NCI-H1048 (cell line): Measurements from ENCODE around the gene MGAM2.

ENCODE experiments used
- DNase-seq: peaks from one replicate; lab custom pipeline; 2025; lab: John Stamatoyannopoulos, UW

The MGAM2 gene

DNA sequence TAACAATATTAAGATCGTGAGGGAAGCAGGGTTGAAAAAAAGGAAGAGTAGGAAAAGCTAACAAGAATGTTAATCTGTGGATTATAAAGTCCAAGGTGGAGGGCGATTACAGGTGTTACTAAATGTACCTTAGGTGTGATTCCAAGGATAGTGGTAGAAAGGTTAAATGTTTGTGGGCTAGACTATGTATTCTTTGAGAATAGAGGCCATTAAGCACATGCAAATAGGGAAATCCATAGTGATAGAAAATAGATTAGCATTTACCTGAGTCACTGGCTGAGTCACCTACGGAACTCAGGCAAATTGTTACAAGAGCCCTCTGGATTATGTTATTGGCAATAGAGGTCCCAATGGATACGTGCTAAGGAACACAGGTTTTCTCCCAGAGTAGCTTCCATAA, 9.0 kb downstream of the MGAM2 start:
- DNase-seq: no peak

DNA sequence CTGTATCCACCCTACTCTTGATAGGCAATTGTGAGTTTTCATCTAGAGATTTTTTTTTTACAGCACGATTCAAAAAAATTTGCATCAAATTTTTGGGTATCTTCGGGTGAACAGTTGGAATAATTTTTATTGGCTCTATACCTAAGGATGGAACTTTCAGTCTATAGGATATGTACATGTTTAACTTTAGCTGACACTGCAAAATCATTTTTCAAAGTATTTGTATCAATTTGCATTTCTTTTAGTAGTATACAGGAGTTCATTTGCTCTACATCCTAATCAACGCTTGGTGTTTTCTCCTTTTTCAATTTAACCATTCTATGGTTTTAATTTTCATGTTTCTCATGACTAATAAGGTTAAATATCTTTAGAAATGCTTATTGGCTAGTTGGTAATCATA, 11.7 kb downstream of the MGAM2 start:
- no peak for DNase-seq

DNA sequence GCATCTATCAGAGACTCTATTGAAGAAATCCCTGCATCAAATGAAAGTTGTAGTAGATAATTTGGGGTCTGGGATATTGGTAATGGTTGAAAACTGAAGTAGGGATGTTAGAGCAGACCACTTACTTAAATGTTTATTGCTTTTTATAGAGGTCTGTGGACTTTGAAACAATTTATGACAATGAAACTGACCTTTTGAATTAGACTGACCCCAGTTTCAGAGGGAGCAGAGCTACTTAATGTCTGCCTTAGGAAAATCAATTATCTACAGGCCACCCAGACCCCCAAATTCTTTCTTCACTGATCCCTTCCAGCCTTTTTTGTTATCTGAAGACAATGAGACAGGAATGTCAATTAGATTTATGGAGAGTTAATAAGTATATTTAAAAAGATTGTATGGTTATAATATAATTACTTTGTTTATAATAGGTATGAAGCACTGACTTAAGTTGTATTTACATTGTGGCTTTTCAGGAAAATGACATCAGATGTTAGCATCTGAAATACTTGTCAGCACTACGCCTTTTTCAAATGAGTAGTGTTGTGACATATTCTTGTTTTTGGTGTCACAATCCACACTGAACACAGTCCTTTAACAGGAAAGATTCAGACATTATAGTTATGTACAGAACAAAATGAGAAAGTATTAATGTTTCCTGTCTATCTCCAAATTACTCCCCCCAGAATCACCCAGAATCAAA, 13.9 kb downstream of the MGAM2 start:
- DNase-seq: no peak

DNA sequence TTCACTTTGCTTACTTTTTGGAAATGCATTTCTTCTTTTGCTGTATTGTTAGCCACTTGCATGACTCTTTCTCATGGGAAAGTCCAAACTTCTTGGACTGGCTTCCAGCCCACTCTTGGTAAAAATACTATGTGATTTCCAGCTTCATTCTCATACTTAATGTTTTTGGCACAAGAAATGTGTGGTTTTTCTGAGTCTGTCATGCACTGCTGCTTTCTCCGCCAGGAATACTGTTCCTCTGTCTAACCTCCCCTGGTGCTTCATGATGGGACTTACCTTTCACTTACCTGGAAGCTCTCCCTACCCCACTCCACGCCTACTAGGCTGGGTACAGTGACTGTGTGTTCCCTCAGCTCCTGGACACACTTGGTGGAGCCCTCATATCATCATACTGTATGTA, 18.7 kb downstream of the MGAM2 start:
- no peak for DNase-seq

DNA sequence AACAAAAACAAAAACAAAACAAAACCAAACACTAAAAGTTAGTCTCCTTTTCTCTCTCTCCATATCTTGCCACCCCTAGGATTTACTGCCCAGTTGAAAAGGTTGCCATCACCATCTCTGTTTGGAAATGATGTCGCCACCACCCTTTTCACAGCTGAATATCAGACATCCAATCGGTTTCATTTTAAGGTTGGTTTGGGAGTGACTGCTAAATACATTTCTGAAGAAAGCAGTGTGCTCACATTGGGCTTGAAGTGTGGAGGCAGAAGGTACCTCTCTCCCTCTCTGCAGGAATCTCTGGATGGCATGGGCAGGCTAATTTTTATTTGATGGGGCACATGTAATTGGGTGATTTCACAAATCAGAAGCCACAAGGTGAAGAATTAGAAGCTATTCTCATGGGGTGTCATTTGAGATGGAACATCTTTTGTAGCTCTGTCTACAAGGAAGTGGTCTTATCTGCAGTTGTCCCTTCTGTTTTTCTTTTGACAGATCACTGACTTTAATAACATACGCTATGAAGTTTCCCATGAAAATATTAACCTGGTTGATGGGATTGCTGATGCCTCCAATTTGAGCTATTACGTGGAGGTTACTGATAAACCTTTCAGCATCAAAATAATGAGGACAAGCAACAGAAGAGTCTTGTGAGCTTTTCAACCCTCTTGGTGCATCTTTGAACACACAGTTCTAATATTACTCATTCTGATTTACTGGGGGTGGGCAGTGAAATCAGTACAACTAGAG, 20.1 kb downstream of the MGAM2 start:
- no peak for DNase-seq

DNA sequence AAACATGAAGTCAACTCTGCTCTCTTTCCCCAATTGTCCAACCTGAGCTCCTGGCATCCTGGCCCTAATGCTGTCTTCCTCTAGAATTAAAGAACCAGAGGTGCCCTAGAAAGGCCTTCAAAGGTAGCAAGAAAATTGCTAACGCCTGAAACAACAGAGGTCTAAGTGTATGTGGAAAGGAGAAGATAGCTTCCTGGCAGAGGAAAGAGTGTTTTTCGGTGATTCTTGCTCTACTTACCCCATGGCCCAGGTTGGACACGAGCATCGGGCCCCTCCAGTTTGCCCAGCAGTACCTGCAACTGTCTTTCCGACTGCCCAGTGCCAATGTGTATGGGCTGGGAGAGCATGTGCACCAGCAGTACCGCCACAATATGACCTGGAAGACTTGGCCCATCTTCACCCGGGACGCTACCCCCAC, 22.2 kb downstream of the MGAM2 start:
- DNase-seq: no peak

DNA sequence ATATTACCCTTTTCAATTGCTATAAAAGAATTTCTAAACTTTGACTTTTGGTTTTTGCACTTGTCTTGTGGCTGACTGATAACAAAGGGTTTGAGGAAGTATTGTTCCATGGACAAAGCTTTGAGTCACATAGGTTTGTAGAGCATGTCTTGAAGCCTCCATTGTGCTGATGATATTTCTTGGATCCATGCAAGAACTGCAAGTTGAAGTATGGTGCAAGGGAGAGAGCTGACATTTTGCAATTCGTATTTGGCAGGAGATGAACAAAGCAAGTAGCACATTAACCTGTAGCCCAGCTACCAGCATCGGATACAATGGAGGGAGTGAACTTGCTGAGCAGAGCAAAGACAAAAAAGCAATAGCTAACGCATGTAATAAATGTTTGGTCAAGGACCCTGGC, 23.4 kb downstream of the MGAM2 start:
- no peak for DNase-seq

DNA sequence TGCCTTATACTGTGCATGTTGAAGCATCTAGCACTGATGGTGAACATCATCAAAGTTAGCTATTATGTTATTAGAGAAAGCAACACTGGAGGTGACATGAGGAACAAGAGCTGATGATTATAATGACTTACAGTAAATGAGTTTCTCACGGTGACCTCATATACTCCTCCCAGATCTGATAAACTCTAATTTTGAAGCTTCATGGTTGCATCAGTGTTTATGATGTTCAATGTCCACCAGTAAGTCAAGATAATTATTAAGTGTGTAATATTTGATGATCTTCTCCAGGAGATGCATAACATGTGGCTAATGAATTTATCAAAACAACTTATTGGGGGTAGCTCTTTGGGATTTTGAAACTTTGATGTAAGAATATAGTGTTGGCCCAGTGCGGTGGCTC, 27.5 kb downstream of the MGAM2 start:
- no peak for DNase-seq

DNA sequence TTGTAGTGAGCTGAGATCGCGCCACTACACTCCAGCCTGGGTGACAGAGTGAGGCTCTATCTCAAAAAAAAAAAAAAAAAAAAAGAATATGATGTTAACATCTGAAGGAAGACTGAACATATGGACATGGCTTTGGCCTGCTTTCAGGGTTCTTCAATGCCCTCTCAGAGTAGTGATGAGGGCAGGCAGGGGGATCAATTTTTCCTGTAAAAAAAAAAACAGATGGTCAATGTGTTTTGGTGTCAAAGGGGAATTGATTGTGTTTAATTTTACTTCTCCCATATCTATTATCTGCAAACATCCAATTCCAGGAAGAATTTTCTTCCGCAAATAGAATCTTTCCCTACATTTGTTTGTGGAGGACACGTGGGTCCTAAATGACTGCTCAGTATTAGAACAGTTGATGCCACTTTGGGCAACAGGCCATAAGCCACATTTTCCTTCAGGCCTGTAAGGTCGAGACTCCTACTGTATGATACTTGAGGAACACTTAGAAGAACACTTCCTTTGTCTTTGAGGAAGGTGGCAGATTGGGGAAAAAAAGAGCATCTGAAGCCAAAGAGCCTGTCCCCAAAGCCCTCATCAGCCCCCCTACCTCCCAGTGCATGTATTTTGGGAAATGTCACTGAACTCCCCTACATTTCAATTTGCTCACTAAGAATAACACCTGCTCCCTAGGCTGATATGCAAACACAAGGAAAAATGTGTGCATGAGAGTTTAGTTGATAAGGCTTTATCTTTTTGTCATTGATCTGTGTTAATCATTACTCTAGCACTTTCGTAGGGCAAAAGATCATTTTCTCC, 28.3 kb downstream of the MGAM2 start:
- no peak for DNase-seq

DNA sequence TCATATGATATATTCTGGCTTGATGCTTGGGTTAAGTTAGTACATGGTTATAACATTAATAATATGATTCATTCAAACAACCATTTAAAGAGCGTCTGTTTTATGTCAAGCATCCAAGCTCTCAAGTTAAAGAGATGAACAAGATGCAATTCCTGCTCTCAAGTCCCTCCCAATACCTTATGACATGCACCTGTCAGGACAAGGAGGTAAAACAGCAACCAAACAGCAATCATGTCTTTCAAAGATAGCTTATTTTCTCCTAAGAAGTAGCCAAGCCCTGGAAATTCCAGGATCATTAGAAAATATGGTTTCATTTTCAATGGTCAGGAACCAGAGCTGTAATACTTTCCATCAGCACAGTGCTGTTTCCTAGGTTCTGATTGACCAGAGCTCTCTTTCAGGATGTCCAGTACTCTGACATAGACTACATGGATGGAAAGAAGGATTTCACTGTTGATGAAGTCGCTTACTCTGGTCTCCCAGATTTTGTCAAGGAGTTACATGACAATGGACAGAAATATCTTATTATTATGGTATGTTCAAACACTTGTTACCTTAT, 29.0 kb downstream of the MGAM2 start:
- no peak for DNase-seq

DNA sequence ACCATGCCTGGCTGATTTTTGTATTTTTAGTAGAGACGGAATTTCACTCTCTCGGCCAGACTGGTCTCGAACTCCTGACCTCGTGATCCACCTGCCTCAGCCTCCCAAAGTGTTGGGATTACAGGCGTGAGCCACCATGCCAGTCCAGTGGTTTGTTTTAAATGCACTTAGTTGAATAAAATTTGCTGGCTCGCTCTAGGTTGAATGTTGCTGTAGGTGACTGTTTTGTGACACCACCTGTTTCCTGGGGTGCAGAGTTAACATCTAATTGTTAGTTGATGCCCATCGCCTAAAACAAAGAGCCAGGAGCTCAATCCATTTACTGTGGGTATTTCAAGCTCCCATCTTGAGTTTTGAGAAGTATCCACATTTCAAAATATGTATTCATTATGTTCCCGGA, 31.2 kb downstream of the MGAM2 start:
- DNase-seq: no peak

DNA sequence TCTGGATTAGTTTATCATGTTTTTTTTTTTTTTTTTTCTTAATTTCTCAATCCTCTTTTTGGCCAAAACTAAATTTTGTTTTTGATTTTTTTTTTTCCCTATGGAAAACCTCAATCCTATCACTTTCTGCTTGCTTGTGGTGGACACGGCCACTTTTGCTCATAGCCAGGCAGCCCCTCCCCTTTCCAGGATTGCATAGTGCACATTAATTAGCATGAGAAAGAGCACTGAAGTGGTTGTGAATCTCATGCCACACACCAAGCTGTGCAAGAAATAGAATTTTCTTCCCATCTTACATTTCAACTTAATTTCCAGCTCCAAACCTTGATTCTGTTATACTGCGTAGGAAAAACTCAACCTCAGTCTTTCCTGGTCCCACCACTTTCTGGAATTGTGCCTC, 34.6 kb downstream of the MGAM2 start:
- DNase-seq: no peak

DNA sequence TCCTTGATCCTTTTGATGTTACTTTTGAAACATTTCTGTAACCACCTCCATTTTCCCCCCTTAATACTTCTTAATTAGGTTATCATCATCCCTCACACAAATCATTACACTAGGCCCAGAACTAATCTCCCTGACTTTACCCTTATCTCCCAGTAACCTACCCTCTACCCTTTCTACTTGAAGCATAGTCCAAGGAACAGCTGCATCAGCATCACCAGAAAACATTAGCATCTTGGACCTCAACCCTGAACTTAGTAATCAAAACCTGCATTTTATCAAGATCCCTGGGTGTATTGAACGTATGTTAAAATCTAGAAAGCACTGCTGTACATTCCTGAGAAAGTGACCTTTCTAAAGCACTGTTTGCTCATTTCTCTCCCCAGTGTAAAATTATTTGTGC, 38.8 kb downstream of the MGAM2 start:
- DNase-seq: no peak

DNA sequence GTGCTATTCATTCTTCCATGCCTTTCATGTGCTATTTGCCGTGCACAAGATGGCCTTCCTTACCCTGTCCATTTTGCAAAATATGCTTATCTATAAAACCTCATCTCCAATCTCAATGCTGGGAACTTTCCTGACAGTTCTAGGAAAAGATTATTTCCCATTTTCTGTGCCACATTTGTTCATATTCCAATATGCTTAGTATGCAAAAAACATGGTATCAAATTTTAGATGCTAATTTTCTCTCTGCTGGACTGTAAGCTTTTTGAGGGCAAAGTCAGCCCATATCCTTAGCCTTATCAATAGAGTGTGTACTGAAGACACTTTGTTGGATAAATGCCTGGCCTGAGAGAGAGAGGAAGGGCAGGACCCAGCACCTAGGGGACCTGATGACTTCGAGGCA, 39.4 kb downstream of the MGAM2 start:
- no peak for DNase-seq

DNA sequence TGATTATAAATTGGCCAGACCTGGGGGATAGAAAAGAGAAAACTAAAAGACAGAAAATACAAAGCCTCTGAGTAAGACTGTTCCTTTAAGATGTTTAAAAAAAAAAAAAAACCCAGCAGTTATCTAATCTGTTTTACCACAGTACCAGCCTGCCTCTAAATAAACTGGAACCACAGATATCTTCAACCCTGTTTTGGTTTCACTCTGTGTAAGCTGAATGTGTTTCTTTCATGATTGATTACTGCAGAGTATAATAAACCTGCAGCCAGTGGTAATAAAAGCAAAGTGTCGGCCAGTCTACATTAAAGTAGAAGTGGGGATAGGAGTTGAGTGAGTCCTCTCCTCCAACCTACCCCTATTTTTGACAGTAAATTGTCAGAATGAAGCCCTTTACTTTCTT, 40.6 kb downstream of the MGAM2 start:
- DNase-seq: no peak

DNA sequence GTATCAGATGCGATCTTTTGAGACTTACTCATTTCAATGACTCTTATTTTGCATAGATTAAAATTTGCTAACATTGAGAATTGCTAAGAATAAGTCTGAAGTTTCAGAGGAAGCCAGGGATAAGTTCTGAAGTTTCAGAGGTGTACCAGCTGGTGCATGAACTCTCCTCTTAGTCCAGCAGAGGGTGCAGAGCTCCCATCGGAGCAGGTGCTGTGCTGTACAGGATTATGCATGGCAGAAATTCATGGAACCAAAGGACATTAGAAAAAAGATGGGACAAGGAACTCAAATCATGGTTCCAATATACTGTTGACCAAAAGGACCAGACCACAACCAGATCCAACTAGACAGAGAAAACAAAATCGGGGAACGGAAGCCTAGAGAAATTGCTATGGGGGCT, 41.9 kb downstream of the MGAM2 start:
- no peak for DNase-seq

DNA sequence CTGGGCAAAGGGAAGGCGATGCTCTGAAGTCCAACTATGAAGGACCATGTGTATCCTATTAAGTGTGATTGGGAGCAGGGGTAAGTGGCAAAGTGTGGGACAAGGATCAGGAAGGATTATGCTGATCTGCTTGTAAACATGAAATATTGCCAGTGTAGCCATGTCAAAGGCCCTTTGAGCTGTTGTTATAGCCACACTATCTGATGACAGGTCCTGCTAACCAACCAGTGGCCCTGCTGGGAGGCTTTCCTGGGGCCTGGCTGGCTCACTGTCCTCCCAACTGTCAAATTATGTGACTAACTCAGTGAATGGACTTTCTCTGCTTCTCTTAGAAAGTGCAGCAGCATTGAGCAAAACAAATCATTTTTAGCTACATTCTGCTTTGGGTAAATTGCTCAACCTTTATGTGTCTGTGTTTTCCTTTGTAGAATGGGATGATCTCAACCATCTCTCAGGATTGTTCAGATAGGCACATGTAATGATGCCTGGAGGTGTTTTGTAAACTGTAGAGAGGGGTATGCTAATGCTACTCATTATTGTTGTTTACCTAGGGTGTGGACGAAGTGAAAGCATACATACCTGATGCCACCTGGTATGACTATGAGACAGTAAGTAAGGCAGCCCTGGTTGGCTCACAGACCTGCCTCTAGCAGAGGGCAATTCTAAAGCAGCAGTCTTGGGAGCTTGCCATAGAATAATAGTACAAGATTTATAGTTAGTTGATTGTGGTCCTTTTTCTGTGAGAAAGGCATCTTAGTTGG, 47.4 kb downstream of the MGAM2 start:
- no peak for DNase-seq

DNA sequence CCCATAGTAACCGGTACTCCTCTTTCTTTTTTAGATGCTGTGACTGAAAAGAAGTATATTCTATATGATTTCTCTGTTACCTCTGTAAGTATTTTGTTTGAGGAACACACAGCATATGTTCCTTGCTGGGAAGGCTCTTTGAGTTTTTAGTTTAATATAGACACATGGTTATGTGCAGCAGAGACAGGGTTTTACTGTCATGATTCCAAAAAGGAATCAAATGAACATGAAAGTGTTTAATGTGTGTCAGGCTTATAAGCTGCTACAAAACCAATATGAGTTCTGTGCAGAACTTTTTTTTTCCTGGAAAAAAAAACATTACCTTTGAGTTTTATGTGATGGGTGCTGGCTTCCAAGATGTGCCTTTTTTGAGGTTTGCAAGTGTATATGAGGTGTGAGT, 50.4 kb downstream of the MGAM2 start:
- DNase-seq: no peak

DNA sequence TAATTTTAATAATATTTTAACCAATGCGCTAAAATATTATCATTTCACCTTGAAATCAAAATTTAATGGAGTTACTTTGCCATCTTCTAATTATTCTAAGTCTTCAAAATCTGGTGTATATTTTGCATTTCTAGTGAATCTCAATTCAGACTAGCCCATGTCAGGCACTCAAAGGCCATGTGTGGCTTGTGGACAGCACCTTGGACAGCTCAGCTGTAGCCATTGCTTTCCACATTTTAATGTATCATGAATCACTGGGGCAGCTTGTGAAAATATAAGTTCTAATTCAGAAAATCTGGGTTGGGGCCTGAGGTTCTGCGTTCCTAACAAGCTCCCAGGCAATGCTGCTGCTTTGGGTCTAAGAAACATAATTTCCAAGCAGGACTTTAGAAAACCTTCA, 57.2 kb downstream of the MGAM2 start:
- DNase-seq: no peak

DNA sequence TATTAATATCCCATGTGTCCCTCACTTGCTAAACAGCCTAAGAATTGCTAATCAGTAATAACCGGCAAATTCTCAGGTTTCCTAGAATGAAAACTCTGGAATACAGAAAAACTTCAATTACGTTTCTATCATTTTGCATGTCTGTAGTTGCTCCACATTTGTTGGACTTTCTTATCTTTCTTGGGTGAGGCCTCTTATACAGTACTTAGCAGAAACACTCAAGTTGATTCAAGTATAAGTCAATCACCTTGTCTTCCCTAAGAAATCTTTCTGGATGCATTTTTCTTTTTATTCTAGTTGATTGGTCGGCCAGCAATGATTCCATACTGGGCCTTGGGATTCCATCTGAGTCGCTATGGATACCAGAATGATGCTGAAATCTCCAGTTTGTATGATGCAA, 61.4 kb downstream of the MGAM2 start:
- DNase-seq: no peak

DNA sequence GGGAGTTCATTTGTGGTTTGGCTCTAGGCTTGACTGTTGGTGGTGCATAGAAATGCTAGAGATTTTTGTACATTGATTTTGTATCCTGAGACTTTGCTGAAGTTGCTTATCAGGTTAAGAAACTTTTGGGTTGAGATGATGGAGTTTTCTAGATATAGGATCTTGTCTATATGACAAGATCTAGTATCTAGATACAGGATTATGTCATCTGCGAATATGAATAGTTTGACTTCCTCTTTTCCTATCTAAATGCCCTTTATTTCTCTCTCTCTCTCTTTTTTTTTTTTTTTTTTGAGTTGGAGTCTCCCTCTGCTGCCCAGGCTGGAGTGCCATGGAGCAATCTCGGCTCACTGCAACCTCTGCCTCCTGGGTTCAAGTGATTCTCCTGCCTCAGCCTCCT, 62.9 kb downstream of the MGAM2 start:
- DNase-seq: no peak

DNA sequence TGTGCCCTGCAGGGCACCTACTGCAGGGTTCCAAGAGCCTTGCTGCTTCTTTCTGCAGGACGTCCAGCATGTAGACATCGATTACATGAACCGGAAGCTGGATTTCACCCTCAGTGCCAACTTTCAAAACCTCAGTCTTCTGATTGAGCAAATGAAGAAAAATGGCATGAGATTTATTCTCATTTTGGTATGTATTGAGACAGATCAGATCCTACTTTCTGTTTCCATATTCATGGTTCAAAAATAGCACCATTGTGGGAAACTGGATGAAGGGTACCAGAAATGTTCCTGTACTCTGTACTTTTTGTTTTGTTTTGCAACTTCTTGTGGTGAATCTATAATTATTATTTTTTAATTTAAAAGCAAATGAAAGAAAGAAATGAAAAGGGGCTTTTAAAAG, 64.1 kb downstream of the MGAM2 start:
- no peak for DNase-seq
